CMK (cell line): ENCODE results near the gene CARD8.
"Not testable (repeated sequence)": the region's sequence is repeated elsewhere in the genome, so short reads cannot be mapped to it uniquely, and the experiment has no call there.

Source experiments
- DNase-seq: peaks from one replicate; pipeline ENCODE4 v3.0.0-alpha.2; 2010; ENCODE audit warnings: low read depth

Gene CARD8

GRCh38 chr19:48258992-48259391 lies 3.3 kb upstream of the CARD8 start:
- not testable (repeated sequence) for DNase-seq

- DNase-seq = no peak
Measured at GRCh38 chr19:48258350-48258749, 2.6 kb upstream of the CARD8 start.

GRCh38 chr19:48254529-48254970 lies 1.2 kb downstream of the CARD8 start:
- no peak for DNase-seq

GRCh38 chr19:48253999-48254398 lies 1.7 kb downstream of the CARD8 start:
- DNase-seq = no peak

GRCh38 chr19:48252609-48253008 lies 3.1 kb downstream of the CARD8 start:
- DNase-seq = no peak

- DNase-seq = no peak
Measured at GRCh38 chr19:48250290-48251025, 5.3 kb downstream of the CARD8 start.

- DNase-seq = peak; percentile 78
Measured at GRCh38 chr19:48249502-48250014, 6.2 kb downstream of the CARD8 start.

- no peak for DNase-seq
Measured at GRCh38 chr19:48248081-48248833, 7.5 kb downstream of the CARD8 start.

GRCh38 chr19:48247212-48247611 lies 8.5 kb downstream of the CARD8 start:
- no peak for DNase-seq

GRCh38 chr19:48246101-48246500 lies 9.6 kb downstream of the CARD8 start:
- no peak for DNase-seq

GRCh38 chr19:48244281-48244680 lies 11.4 kb downstream of the CARD8 start:
- DNase-seq = no peak

GRCh38 chr19:48241771-48242170 lies 13.9 kb downstream of the CARD8 start:
- not testable (repeated sequence) for DNase-seq

GRCh38 chr19:48239582-48240141 lies 16.1 kb downstream of the CARD8 start:
- no peak for DNase-seq

GRCh38 chr19:48239120-48239519 lies 16.6 kb downstream of the CARD8 start:
- DNase-seq = no peak

- DNase-seq = no peak
Measured at GRCh38 chr19:48237057-48237456, 18.7 kb downstream of the CARD8 start.

GRCh38 chr19:48230555-48231129 lies 25.1 kb downstream of the CARD8 start:
- no peak for DNase-seq

- no peak for DNase-seq
Measured at GRCh38 chr19:48221628-48222027, 34.1 kb downstream of the CARD8 start.

GRCh38 chr19:48220784-48221183 lies 34.9 kb downstream of the CARD8 start:
- DNase-seq = not testable (repeated sequence)

GRCh38 chr19:48218997-48219396 lies 36.7 kb downstream of the CARD8 start:
- no peak for DNase-seq

GRCh38 chr19:48216933-48217332 lies 38.8 kb downstream of the CARD8 start:
- no peak for DNase-seq

GRCh38 chr19:48213959-48214358 lies 41.8 kb downstream of the CARD8 start:
- no peak for DNase-seq

- DNase-seq = no peak
Measured at GRCh38 chr19:48210005-48210404, 45.7 kb downstream of the CARD8 start.
